ENCODE measurements around the gene FAM120B.

DNA sequence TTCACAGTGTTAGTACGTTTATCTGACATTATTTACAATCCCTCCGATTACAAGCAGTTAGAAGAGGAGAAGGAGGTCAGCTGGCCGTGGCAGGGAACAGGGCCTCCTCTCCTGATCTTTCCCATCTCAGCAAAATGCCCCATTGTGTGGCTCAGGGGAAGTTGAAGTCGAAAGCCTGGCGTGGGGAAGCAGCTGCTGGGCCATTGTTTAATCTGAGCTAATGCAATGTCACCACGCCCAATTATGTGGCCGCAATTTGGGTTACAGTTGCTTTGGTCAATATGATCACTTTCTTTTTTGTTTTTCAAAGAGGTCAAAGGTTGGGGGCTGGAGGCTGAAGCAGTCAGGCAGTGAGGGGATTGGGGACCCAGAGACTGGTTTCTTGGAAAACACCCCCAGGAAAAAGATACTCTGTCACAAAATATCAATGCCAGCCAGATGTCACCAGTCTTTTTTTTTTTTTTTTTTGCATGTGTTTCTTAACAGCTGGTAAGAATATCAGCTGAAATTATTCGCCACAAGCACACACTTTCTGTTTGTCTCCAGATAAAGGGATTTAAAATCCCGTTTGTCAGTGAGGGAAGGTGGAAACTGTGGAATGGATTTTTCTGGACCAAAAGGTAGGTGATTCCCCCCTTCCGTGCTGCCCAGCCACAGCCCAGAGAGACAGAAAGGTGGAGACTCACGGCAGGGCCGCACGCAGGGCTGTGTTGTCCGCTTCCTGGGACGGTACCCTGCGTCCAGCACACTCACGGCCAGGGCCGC, 40.3 kb upstream of the FAM120B start:
- TF ChIP-seq, protein P1, sequence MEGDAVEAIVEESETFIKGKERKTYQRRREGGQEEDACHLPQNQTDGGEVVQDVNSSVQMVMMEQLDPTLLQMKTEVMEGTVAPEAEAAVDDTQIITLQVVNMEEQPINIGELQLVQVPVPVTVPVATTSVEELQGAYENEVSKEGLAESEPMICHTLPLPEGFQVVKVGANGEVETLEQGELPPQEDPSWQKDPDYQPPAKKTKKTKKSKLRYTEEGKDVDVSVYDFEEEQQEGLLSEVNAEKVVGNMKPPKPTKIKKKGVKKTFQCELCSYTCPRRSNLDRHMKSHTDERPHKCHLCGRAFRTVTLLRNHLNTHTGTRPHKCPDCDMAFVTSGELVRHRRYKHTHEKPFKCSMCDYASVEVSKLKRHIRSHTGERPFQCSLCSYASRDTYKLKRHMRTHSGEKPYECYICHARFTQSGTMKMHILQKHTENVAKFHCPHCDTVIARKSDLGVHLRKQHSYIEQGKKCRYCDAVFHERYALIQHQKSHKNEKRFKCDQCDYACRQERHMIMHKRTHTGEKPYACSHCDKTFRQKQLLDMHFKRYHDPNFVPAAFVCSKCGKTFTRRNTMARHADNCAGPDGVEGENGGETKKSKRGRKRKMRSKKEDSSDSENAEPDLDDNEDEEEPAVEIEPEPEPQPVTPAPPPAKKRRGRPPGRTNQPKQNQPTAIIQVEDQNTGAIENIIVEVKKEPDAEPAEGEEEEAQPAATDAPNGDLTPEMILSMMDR (IDR thresholded peaks at IDR 0.05), result no peak
- TF ChIP-seq POLR2A (IDR thresholded peaks at IDR 0.05), result no peak
